HCT116 (cell line): ENCODE measurements around the gene UBE2S. TPM values are rescaled to one million over a fixed set of nuclear protein-coding genes. Genes with fewer than 3 reads are reported as not detected.

Source experiments
- ATAC-seq: fragments of 200-7000 bp; cut with Tn5 transposase; 2 replicates; pipeline ENCODE4 v1.9.1; 2020; ENCODE audit warnings: mild to moderate bottlenecking, moderate library complexity
- BruUV-seq: library from RNA; stranded (reverse); fragments of 400-500 nt; replicated peaks from 2 replicates; lab custom pipeline; 2021; lab: Mats Ljungman, UMichigan
- CTCF ChIA-PET: fragments of 300-600 bp; sonication (Branson Sonifier 250); formaldehyde crosslinking; loops from one replicate; lab custom pipeline; 2021; ENCODE audit warnings: antibody characterized with exemption; lab: Charles Lee
- POLR2A ChIA-PET: fragments of 300-600, 350-600 bp; sonication (Branson Sonifier 250); formaldehyde crosslinking; loops from one replicate; lab custom pipeline; 2021; ENCODE audit warnings: antibody characterized with exemption; lab: Charles Lee
- RAD21 ChIA-PET, 2 experiments: fragments of 300-600 bp; sonication (Branson Sonifier 250); formaldehyde crosslinking; loops; one replicate each; lab custom pipeline; 2023; ENCODE audit warnings: low total read pairs in 2 of 2; ENCODE audit not compliant: uncharacterized antibody in 2 of 2, unreplicated experiment in 2 of 2, low non-redundant PET in 1 of 2; lab: Charles Lee
- DNase-seq: peaks from one replicate; pipeline ENCODE4 v3.0.0-alpha.2; 2010; ENCODE audit warnings: low read depth, low spot score
- H2AFZ ChIP-seq: fragments of 200-600 bp; shearing (Covaris generic), sonication (generic); 2 replicates; pipeline ENCODE4 v1.6.1; 2017; ENCODE audit warnings: low read depth, mixed run types, mixed read lengths, antibody characterized with exemption, low read length; ENCODE audit not compliant: poor library complexity, severe bottlenecking
- H3K27ac ChIP-seq: 2 replicates; pipeline ENCODE4 v1.5.1; 2012; ENCODE audit warnings: low read depth, low read length
- H3K27me3 ChIP-seq: fragments of 200-600 bp; sonication (generic); 2 replicates; pipeline ENCODE4 v1.6.1; 2016; ENCODE audit warnings: mixed run types, low read length, mixed read lengths; ENCODE audit not compliant: insufficient read depth
- H3K36me3 ChIP-seq, 2 experiments: fragments of 200-500 bp in 1 of 2; fragments of 200-600 bp in 1 of 2; sonication (Bioruptor generic) in 1 of 2; sonication (generic) in 1 of 2; 2 replicates each; pipeline versions ENCODE4 v1.5.1 to v1.6.1; 2014 to 2016; ENCODE audit warnings: low read length in 2 of 2, inconsistent platforms in 1 of 2, mixed read lengths in 1 of 2, mixed run types in 1 of 2; ENCODE audit not compliant: insufficient read depth in 2 of 2, control insufficient read depth in 1 of 2
- H3K4me1 ChIP-seq, 2 experiments: fragments of 200-600 bp in 1 of 2; sonication (generic) in 1 of 2; 2 replicates each; pipeline versions ENCODE4 v1.5.1 to v1.6.1; 2012 to 2017; ENCODE audit warnings: low read length in 2 of 2, inconsistent platforms in 1 of 2, mild to moderate bottlenecking in 1 of 2, mixed read lengths in 1 of 2, mixed run types in 1 of 2, moderate library complexity in 1 of 2; ENCODE audit not compliant: insufficient read depth in 2 of 2, control insufficient read depth in 1 of 2
- H3K4me2 ChIP-seq: fragments of 200-600 bp; sonication (generic); 2 replicates; pipeline ENCODE4 v1.6.1; 2017; ENCODE audit warnings: mixed run types, low read length, mixed read lengths
- H3K4me3 ChIP-seq, 2 experiments: fragments of 200-600 bp in 1 of 2; sonication (generic) in 1 of 2; replicated peaks in 1 of 2; 2 replicates each; pipeline ENCODE4 v1.5.1; 2011 to 2016; ENCODE audit warnings: low read length in 2 of 2, control low read depth in 1 of 2, low read depth in 1 of 2, mild to moderate bottlenecking in 1 of 2, mixed read lengths in 1 of 2, mixed run types in 1 of 2
- H3K79me2 ChIP-seq: fragments of 200-600 bp; sonication (generic); 2 replicates; pipeline ENCODE4 v1.6.1; 2017; ENCODE audit warnings: mild to moderate bottlenecking, mixed run types, low read length, moderate library complexity, mixed read lengths; ENCODE audit not compliant: insufficient read depth
- H3K9ac ChIP-seq: fragments of 200-600 bp; sonication (generic); 2 replicates; pipeline ENCODE4 v1.6.1; 2016; ENCODE audit warnings: low read length, mixed read lengths
- H3K9me2 ChIP-seq: fragments of 200-600 bp; sonication (generic), shearing (Covaris generic); 2 replicates; pipeline ENCODE4 v1.6.1; 2017; ENCODE audit warnings: mixed run types, mild to moderate bottlenecking, moderate library complexity; ENCODE audit not compliant: insufficient read depth
- H3K9me3 ChIP-seq, 2 experiments: fragments of 200-500 bp in 1 of 2; fragments of 200-600 bp in 1 of 2; sonication (Bioruptor generic) in 1 of 2; sonication (generic) in 1 of 2; 2 replicates each; pipeline ENCODE4 v1.6.1; 2014 to 2017; ENCODE audit warnings: low read length in 2 of 2, mixed read lengths in 2 of 2, inconsistent platforms in 1 of 2, low read depth in 1 of 2, mild to moderate bottlenecking in 1 of 2, mixed run types in 1 of 2, moderate library complexity in 1 of 2; ENCODE audit not compliant: control insufficient read depth in 1 of 2, insufficient read depth in 1 of 2
- H4K20me1 ChIP-seq: fragments of 200-600 bp; sonication (generic), shearing (Covaris generic); 2 replicates; pipeline ENCODE4 v1.6.1; 2017; ENCODE audit warnings: mixed run types, mild to moderate bottlenecking, moderate library complexity; ENCODE audit not compliant: insufficient read depth
- ATF3 ChIP-seq: IDR thresholded peaks from 2 replicates; pipeline ENCODE4 v1.6.1; 2012
- CTCF ChIP-seq, 3 experiments: fragments of 200-600 bp in 1 of 3; sonication (generic) in 1 of 3; IDR thresholded peaks in 2 of 3; conservative IDR thresholded peaks in 1 of 3; 2 replicates each; pipeline ENCODE4 v1.5.1; 2012 to 2017; ENCODE audit warnings: low read depth in 2 of 3, low read length in 2 of 3, antibody characterized with exemption in 1 of 3, borderline replicate concordance in 1 of 3, control low read depth in 1 of 3, mild to moderate bottlenecking in 1 of 3, mixed read lengths in 1 of 3, mixed run types in 1 of 3, moderate library complexity in 1 of 3; ENCODE audit not compliant: insufficient read depth in 1 of 3
- EGR1 ChIP-seq: IDR thresholded peaks from 2 replicates; pipeline ENCODE4 v1.6.1; 2012; ENCODE audit warnings: low read depth
- ELF1 ChIP-seq: IDR thresholded peaks from 2 replicates; pipeline ENCODE4 v1.6.1; 2012; ENCODE audit warnings: low read depth, borderline replicate concordance
- EZH2phosphoT487 ChIP-seq: fragments of 200-600 bp; IDR thresholded peaks from 2 replicates; pipeline ENCODE4 v1.6.1; 2018; ENCODE audit warnings: antibody characterized with exemption, borderline replicate concordance
- JUND ChIP-seq: IDR thresholded peaks from 2 replicates; pipeline ENCODE4 v1.6.1; 2012
- MAX ChIP-seq: IDR thresholded peaks from 2 replicates; pipeline ENCODE4 v1.6.1; 2012
- POLR2A ChIP-seq: IDR thresholded peaks from 2 replicates; pipeline ENCODE4 v1.7.0; 2011; ENCODE audit warnings: borderline replicate concordance; ENCODE audit not compliant: insufficient read depth, insufficient read length; ENCODE audit errors: extremely low read depth
- REST ChIP-seq: IDR thresholded peaks from 2 replicates; pipeline ENCODE4 v1.6.1; 2012; ENCODE audit warnings: low read depth
- ZBTB33 ChIP-seq: IDR thresholded peaks from 2 replicates; pipeline ENCODE4 v1.6.1; 2011; ENCODE audit warnings: mild to moderate bottlenecking, low read length, moderate library complexity; ENCODE audit not compliant: insufficient replicate concordance; ENCODE audit errors: extremely low read depth
- ZFX ChIP-seq: fragments of 450-650 bp; IDR thresholded peaks from 2 replicates; pipeline ENCODE4 v1.6.1; 2017
- intact Hi-C: fragments of 100-400 bp; cut with micrococcal nuclease; formaldehyde crosslinking; loops from 2 replicates; pipeline ENCODE4 v1.10.0; 2022
- total RNA-seq: library from RNA; stranded (reverse); gene quantifications from one replicate; pipeline ENCODE4 v1.2.1, GENCODE V29; 2021; ENCODE audit not compliant: unreplicated experiment

Gene UBE2S
- total RNA-seq, 1 experiment from 2014 or later = 515 TPM

- ChIA-PET RAD21 (interaction anchor here in 1 of 2 experiments (0.6 kb wide), 1 partner anchor 312 kb away, joined by 3 read pairs; no protein-coding TSS in a partner anchor), CTCF (interaction anchor here (0.9 to 1.1 kb wide), 2 partner anchors 8 to 312 kb away, joined by 3 read pairs; partner anchors contain the start of gene ISOC2), POLR2A (interaction anchor here (1.4 kb wide), 1 partner anchor 46 kb away, joined by 5 read pairs; the partner anchor contains the start of gene UBE2S)
- no peak overlapping the region for H3K4me3 ChIP-seq
- no peaks in the 10 kb centered on the region; a peak in 1 of 4 replicates for H3K36me3 ChIP-seq
- no peaks in the 10 kb centered on the region for H3K9me2 ChIP-seq
- no peak overlapping the region for H3K4me2 ChIP-seq
- H2AFZ ChIP-seq = no peak overlapping the region
- H3K9ac ChIP-seq = no peak overlapping the region
- H3K27me3 ChIP-seq = no peaks in the 10 kb centered on the region
- H4K20me1 ChIP-seq = no peaks in the 10 kb centered on the region
- DNase-seq = no peak
- peaks cover 0 to 5% of the 10 kb centered on the region in 2 experiments; a peak in 2 of 4 replicates for H3K4me1 ChIP-seq
- no TSS peak for BruUV-seq
- H3K79me2 ChIP-seq = 0 out of 2 replicates have a peak, but pooled peaks cover 4% of the 10 kb centered on the region
- H3K9me3 ChIP-seq = no peaks in the 10 kb centered on the region
- intact Hi-C loops = no loop called here
- no peak for TF ChIP-seq REST
- TF ChIP-seq MAX = no peak
- TF ChIP-seq ELF1 = no peak
- no peak for TF ChIP-seq EZH2phosphoT487
- TF ChIP-seq JUND = no peak
- TF ChIP-seq POLR2A = no peak
- no peak for TF ChIP-seq ZFX
- no peak for TF ChIP-seq EGR1
- no peak for TF ChIP-seq ZBTB33
- no peak for TF ChIP-seq ATF3
- TF ChIP-seq CTCF (IDR thresholded peaks at IDR 0.05 in 2 of 3, conservative IDR thresholded peaks at IDR 0.05 in 1 of 3; ENCODE audit: borderline replicate concordance in 1 of 3, insufficient read depth in 1 of 3, low read depth in 2 of 3, low read length in 2 of 3) = no peak
- H3K27ac ChIP-seq = no peak overlapping the region
- ATAC-seq = no peak
Observed at GRCh38 chr19:55453511-55454260, 46.1 kb upstream of the UBE2S start.
